GM19035 (cell line): ENCODE data around the gene KRT6C.
"Not testable (repeated sequence)": the region's sequence is repeated elsewhere in the genome, so short reads cannot be mapped to it uniquely, and the experiment has no call there.

Source experiments
- ATAC-seq: cut with Tn5 transposase; IDR thresholded peaks from one replicate; pipeline ENCODE4 v1.9.1; 2021; ENCODE audit not compliant: unreplicated experiment

KRT6C gene

DNA sequence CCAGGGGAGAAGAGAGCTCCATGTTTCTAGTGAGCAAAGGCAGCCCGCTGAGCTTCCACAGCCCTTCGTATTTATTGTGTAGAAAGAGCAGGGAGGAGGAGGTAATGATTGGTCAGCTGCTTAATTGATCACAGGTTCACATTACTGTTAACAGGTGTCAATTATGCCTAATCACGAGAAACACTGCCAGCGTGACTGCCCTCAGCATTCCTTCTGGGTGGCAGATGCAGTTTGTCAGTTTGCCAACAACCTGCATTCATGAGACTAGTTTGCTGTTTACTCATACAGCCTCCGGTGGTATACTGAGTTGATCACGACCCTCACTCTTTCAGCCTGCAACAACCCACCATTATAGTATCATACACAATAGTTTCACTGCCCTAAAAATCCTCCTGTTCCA is 27.0 kb upstream of the KRT6C start:
- ATAC-seq = not testable (repeated sequence)

DNA sequence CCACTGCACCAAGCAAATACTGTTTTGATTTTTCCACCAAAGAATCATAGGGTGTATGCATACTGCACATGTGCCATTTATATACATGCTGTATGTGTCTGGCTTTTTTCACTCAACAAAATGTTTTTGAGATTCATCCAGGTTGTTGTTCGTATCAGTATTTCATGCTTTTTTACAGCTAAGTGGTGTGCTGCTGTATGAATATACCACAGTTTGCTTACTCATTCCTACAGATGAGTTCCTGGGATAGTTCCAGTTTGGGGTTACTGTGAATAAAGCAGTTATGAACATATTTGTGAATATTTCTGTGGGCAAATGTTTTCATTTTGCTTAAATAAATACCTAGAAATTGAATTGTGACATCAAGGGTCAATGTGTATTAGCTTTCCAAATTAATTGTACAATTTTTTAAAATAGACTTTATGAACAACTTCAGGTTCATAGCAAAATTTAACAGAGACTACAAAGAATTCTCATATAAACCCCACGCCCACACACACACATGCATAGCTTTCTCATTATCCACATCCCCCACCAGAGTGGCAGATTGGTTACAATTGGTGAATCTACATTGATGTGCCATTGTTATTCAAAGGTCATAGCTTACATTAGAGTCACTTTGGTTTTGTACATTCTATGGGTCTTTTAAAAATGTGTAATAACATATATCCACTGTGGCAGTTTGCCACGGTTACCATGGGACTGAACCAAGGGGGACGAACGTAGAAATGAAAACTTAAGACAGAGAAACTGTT is 26.4 kb upstream of the KRT6C start:
- no peak for ATAC-seq

DNA sequence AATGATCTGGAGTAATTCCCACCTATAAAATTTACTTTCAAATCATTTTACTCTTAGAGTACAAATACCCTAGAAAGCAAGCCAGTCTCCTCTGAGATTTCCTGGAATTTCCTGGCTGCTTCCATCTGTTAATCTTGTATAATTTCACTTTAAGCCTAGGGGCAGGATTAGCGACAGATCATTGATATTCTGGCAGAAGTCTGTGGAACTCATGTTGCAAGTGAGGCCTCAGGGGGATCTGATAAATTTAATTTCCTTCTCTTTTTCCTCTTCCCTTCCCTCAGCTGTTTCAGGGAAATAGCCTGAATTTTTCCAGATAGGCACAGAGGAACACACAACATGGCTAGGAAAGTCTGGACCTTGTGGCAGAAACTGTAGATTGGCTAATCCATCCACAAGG is 25.3 kb upstream of the KRT6C start:
- no peak for ATAC-seq

DNA sequence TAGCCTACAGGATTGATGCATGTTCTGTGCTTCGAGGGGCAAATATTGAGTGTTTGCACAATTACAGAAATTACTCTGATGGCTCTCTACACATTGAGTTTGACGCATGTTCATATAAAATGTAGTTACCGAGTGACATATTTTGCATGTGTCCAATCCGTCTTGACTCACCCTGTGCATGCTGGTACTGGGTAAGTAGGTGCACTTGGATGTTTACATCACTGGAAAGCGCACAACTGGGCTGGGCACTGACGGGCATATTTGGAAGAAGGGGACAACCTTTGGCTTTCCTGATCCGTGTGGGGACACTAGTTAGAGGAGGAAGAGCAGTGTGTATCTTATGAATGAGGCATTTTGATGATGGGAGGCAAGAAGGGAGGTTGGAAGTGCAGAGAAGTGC is 24.4 kb upstream of the KRT6C start:
- ATAC-seq = no peak

DNA sequence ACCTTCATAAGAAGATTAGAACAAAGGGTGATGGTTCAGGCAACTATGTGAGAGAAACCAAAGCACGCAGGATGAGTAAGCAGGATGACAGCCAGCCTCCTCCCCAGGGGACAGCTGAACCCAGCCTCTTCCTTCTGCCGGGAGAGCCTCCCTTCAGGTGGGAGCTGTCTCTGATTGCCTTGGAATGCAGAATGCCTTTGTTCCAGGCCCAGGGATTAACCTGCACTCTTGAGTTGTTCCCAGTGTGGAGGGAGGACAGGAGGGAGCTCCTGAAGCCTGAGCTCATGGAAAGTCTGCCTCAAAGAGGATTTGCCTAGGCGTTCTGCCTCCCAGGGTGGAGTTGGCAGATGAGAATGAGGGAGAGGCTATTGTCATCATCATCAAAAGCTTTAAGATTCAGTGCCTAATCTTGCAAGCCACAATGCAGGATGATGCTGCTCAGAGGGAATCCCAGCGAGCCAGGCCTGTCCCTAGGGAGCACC is 23.0 kb upstream of the KRT6C start:
- ATAC-seq = no peak

DNA sequence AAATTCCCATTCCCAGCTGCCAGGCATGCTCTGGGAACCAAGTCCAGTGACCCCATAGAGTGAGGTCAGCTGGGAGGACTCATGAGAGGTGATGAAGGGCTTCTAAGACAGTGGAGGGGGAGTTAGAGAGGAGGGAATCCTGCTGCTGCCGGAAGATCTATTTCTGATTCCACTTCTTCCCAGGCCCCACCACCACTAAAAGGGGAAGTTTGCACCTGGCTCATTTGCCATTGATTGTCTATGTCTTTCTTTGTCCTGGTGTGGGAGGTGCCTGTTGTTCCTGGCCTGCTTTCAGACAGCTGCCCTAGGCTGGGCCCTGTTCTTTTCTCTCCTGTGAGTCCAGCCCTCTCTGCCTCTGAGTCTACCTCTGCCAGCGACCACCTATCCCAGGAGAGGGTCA is 22.4 kb upstream of the KRT6C start:
- ATAC-seq = no peak

DNA sequence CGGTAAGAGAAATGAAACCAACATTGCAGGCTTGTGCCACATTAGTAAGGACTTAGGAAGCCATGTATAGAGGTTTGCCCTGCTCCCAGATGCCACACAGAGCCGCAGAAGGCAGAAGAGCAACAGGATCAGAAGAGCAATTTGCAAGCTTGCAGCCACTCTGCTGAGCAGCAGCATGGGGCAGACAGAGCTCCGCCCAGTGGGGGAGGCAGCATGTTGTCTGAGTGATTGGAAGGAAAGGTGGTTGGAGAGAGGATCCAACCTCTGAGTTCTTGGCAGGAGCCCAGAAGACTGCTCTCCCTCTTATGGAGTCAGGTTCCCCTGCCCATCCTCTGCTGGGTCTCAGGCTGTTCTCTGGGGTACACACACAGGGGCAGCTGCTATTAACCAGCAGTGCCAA is 21.8 kb upstream of the KRT6C start:
- ATAC-seq = no peak

DNA sequence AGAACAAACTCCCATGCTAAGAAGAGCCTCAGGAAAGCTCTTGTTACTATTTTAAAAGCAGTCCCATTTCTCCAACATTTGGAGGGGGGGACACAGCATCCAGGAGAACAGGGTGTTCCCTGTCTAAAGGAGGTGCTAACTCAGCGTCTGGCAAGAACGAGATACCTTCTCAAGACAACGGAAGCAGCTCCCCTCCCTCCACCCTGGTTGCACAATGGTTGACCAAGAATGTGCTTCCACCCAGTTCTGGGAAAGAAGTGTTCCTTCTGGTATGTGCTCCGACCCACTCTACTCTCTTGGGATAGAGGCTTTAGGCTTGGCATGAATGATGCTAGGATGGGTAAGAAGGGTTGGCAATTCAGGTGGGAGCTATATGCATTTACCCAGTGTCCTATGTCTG is 20.9 kb upstream of the KRT6C start:
- ATAC-seq = no peak

DNA sequence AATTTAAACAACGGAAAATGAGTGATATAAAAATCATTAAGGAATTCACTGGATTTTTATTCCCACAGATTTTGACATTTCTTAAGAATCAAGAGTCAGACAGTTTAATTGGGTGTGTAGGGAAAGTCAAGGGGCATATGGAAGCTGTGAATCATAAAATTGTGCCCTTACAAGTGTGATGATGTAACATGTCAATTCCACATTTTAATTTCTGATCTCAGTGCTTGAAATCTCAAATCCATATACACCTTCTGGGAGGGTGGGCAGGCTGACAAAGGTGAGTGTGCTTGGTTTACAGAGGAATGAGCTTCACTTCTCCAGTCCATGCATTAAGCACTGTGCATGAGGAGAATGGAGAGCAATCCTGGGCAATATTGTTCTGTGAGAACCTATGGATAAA is 20.5 kb upstream of the KRT6C start:
- ATAC-seq = no peak

DNA sequence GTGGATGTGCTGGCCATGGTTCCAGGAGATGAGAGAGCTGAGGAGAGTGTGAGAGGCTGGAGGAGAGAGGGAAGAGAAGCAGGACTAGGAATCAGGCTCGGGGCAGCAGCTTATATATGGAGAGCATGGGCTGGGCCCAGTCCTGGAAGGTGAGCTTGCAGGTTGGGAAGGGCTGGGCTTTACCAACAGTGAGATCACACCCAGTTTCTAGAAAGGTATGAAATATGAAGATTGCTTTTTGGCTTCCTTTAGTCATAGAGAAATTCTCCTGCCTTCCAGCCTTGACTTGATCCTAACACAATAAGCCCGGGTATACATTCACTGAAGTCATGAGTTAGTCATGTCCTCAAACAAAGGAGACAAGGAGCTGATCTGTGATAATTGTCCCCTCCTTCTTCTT is 19.6 kb upstream of the KRT6C start, which contains the start of gene KRT6A:
KRT6A (minus strand) TSS at position 86 of the 400 bp plus-strand sequence; CDS start at position 17, 69 bp downstream.
- no peak for ATAC-seq

DNA sequence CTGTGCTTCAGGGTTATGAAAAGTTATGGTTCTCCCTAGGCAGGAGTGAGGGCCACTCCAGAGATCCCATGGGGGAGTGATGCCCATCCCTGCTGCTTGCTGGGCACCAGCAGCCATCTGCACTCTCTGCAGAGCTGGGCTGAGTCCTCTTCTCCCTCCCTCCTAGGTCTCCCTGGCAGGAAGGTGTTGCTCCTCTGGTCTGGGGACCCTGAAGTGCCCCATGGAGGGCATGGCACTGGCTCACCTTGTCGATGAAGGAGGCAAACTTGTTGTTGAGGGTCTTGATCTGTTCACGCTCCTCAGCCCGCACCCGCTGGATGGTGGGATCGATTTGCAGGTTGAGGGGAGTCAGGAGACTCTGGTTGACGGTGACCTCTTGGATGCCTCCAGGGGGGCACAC is 18.8 kb upstream of the KRT6C start:
- ATAC-seq = not testable (repeated sequence)

DNA sequence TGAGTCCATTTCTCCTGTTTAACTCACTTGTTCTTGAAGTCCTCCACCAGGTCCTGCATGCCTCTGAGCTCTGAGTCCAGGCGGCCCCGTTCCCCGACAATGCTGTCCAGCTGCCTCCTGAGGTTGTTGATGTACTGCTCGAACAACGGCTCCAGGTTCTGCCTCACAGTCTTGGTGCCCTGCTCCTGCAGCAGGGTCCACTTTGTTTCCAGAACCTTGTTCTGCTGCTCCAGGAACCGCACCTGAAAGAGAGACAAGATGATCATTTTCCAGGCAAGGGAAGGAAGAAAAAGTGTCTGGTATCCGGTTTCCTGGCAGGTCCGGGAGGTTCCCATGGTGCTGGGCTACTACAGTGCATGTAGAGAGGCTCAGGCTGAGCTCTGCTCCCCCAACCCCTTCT is 17.9 kb upstream of the KRT6C start:
- not testable (repeated sequence) for ATAC-seq

DNA sequence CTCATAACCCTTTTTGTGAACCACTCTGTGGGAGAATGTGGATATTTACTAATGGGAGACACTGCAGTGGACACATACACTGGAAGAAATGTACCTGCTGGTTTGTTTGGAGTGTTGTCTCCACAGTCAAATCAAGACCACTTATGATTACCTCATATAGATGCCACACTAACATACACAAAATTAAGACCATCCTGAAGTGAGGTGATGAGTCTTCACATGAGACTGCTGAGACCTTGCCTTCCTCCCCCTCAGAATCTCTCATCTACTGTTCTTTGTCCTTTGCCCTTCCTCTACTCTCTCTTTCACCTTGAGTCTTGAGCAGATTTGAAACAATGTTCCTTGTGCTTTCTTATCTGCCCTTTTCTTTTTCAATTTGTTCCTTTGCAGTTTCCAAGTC is 15.1 kb upstream of the KRT6C start:
- no peak for ATAC-seq

DNA sequence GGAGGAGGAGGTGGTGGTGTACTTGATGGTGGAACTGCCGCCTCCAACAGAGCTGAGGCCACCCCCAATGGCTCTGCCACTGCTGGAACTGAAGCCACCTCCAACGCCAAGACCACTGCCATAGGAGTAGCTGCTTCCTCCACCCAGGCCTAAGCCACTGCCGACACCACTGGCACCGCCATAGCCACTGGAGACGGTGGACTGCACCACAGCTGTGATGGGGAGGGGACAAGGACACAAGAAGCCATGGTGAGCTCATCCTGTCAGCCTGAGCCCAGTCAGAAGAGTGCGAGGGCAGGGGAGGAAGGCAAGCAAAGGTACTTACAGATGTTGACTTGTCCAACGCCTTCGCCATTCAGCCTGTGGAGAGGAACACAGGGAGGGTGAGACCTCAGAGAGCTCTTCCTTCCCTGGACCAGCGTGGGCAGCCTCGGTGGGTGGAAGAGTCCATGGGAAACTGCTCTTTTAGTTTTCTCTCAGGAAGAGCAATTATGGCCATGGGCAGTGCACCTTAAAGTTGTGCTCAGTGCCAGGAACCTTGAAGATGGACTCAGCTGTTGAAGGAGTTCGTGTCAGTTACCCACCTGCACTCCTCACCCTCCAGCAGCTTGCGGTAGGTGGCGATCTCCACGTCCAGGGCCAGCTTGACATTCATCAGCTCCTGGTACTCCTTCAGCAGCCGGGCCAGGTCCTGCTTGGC is 14.3 kb upstream of the KRT6C start:
- ATAC-seq = not testable (repeated sequence)

DNA sequence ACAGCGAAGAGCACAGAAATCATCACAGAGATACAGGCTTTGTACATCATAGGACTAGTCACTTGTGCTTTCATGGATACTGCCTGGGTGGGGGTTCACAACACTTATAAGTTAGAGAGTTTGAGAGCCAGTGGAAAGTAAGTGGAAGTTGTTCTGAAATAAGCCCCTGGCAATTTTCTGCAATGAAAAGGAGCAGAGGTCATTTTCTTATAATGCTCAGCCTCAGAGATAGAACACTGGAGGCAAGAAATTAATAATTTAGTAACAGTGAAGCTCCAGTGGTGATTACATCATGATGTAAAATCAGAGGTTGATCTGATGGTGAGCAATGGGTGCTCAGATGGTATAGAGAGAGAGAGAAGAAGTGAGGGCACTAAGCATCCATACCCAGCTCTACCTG is 13.6 kb upstream of the KRT6C start:
- ATAC-seq = no peak

DNA sequence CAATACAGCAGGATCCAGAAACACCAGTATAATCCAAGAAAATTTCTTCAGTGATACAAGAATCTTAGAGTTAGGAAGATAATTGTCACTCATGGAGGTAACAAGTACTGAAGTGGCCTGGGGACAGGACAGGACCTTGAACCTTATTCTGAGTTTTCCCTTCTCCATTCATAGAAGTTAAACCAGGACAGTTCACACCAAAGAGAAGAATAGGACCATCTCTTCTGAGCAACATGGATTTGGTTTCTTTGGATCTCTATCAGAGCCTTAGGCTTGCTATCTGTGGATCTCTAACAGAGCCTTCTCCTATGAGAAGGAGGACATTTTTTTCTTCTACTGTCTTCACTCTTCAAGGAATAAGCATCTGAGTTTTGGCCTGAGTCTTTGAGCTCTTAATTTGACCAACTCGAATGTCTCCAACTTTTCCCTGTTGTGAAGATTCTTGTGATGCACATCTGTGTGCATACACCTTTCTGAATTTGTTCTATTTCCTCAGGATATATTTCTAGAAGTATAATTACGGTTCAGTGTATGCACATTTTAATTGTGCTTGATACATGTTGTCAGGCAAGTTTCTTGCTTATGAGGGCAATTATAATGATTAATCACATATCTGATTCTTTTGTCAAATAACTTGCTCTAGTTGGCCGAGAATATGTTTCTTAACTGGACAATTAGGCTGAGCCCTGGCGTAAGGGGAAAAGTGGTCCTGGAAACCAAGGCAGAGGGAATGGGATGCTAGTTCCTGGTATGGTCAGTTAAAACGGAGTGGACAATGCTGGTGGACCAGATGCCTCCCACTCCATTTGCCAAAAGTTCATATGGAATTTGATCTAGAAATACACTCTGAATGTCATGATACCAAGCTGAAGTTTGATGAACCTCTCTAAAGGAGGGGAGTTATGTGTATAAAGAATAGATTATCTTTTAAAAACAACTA is 12.8 kb upstream of the KRT6C start:
- no peak for ATAC-seq

DNA sequence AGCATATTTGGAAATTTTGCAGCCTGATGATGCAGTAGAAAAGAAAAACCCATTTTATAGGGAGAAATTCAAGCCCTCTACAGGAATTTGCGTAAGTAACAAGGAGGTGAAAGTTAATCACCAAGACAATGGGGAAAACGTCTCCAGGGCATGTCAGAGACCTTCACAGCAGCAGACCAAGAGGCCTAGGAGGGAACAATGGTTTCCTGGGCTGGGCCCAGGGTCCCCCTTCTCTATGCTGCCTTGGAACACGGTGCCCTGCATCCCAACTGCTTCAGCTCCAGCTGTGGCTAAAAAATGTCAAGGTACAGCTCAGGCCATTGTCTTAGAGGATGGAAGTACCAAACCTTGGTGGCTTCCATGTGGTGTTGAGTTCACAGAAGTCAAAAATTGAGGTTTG is 6.5 kb upstream of the KRT6C start:
- ATAC-seq = no peak

DNA sequence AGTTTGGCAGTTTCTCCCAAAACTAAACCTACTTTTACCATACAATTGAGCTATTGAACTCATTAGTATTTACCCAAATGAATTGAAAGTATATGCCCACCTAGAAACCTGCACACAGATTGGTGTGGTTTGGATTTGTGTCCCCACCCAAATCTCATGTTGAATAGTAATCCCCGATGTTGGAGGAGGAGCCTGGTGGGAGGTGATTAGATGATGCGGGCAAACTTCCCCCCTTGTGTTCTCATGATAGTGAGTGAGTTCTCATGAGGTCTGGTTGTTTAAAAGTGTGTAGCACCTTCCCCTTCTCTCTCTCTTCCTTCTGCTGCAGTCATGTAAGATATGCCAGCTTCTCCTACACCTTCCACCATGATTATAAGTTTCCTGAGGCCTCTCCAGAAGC is 4.0 kb upstream of the KRT6C start:
- no peak for ATAC-seq

DNA sequence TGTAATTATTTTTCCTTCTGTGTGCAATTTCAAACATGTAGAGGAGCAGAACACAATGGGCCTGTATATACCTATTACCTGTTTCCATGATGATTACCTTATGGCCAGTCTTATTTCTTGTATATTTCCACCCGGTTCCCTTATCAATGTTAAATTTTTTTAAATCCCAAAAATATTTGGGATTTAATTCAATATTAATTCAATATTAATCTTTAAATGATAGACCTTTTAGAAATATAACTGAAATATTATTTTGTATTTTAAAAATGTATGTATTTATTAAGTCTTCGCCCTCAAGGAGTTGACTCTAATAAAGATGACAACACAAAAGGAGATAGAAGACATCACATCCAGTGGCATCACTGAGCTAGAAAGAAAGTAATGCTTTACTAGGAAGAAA is 607 bp upstream of the KRT6C start:
- ATAC-seq = no peak

DNA sequence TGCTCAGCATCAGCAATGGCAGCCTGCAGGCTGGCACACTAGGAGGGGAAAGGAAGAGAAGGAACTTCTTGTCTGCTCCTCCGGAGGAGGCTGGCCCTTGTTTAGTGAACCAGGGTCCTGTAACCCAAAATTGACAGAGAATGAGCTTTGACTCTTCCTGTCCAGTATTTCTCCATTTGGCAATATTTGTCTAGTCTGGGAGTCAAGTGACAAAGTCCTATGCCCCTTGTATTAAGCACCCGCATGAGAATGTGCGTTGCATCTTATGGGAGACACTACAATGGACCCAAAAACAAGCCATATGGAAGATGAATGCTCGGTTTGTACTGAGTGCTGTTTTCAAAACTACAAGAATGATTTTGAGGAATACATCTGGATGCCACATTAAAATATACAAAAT is 3.8 kb downstream of the KRT6C start:
- no peak for ATAC-seq

DNA sequence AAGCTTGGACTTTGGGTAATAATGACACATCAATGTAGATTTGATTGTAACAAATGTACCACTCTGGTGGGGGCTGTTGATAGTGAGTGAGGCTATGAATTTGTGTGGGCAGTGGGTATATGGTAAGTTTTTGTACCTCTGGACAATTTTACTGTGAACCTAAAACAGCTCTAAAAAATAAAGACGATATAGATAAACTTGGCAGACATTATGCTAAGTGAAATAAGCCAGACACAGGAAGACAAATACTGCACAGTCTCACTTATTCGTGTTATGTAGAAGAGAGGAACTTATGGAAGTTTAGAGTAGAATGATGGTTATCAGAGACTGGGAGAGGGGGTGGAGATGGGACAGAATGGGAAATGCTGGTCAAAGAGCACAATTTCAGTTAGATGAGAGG is 8.7 kb downstream of the KRT6C start:
- no peak for ATAC-seq
